PC-9 (cell line): ENCODE data around the gene DCTN1.

Experiments
- EZH2 ChIP-seq: fragments of 200-600 bp; sonication (generic); IDR thresholded peaks from 2 replicates; pipeline ENCODE4 v1.8.0; 2017; ENCODE audit warnings: antibody characterized with exemption, low read depth
- TF ChIP-seq, protein P1 (sequence below): fragments of 200-600 bp; sonication (generic); conservative IDR thresholded peaks from 2 replicates; pipeline ENCODE4 v1.6.1; 2017; ENCODE audit warnings: mixed run types, antibody characterized with exemption, mild to moderate bottlenecking, moderate library complexity

DNA sequence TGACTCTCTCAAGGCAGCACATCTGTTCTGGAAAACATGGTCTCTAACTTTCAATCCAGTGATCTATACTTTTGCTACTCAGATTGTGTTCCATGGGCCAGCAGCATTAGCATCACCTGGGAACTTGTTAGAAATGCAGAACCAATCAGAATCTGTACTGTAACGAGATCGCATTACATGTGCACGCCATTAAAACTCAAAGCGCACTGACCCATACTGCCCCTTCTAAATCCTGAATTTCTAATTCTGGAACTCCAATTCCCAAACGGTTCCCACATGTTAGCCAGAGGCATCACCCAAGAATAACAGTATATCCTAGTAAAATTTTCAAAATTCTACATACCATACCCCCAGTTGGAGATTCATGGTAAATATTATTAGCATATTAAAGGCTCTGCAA lies 10.5 kb upstream of the DCTN1 start:
- TF ChIP-seq EZH2: no peak
- TF ChIP-seq, protein P1, sequence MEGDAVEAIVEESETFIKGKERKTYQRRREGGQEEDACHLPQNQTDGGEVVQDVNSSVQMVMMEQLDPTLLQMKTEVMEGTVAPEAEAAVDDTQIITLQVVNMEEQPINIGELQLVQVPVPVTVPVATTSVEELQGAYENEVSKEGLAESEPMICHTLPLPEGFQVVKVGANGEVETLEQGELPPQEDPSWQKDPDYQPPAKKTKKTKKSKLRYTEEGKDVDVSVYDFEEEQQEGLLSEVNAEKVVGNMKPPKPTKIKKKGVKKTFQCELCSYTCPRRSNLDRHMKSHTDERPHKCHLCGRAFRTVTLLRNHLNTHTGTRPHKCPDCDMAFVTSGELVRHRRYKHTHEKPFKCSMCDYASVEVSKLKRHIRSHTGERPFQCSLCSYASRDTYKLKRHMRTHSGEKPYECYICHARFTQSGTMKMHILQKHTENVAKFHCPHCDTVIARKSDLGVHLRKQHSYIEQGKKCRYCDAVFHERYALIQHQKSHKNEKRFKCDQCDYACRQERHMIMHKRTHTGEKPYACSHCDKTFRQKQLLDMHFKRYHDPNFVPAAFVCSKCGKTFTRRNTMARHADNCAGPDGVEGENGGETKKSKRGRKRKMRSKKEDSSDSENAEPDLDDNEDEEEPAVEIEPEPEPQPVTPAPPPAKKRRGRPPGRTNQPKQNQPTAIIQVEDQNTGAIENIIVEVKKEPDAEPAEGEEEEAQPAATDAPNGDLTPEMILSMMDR: no peak
